Melanocyte of skin (primary cell): ENCODE measurements around the gene C12orf56. TPM values are rescaled to one million over a fixed set of nuclear protein-coding genes. Genes with fewer than 3 reads are reported as not detected.

Experiments
- small RNA-seq, 2 donors: library from RNA; depleted of rRNA; stranded (forward); fragments of <200 nt; gene quantifications; one replicate each; pipeline ENCODE3, GENCODE V24; 2012
- total RNA-seq, 2 donors: library from RNA; depleted of rRNA; stranded (reverse); fragments of >200 nt; gene quantifications; 2 replicates each; pipeline ENCODE4 v1.2.3, GENCODE V29; 2012

The C12orf56 gene, protein sequence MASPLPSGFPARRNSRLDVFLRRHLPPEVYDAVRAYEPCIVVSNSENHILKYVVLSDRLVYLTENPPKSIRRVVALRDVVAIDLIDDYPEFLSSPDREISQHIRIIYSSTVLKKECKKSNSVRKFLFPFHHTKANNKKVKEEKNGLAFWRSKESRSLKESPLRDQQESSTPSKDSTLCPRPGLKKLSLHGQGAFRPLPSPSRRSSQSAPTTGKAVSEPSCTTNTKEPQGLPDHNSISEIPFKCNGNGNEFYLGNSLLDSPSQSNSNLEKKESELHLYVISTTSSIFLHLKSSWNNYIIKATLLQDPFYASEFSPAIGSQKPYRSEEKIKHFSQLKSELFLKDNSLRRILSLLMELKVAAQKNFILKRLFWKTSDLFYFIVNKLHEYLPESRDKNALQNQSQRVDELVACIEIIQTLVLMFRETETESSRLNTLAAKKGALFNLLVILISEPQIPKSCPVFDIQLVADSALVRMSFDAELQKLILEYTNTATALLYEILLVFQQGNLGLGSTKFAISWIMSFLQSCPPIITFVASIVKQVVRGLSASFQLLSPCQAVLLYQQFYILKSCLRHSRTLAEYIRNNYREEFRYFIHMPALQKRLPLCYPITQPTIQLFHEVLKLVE
- total RNA-seq, result not detected

DNA sequence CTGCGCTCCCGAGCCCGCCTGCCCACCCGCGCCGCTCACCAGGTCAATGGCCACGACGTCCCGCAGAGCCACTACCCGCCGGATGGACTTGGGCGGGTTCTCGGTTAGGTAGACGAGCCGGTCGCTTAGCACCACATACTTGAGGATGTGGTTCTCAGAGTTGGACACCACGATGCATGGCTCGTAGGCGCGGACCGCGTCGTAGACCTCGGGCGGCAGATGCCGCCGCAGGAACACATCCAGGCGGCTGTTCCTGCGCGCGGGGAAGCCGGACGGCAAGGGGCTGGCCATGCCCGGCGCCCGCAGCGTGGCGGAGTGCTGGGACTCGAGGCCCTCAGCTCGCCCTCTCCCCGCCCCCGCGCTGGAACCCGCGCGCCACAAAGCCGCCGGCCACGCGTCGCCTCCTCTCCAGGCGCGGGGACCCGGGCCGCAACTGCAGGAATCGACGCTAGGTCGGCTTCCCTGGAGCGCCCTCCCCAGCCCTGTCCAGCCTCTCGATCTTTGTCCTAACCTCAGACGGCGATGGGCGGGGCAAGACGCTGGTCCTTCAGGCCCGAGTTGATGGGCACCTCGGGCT is at the start of gene C12orf56:
Gene C12orf56, minus strand, starts transcription at position 484 of the 577 bp plus-strand sequence. Its CDS starts 193 bp downstream, at position 291.

DNA sequence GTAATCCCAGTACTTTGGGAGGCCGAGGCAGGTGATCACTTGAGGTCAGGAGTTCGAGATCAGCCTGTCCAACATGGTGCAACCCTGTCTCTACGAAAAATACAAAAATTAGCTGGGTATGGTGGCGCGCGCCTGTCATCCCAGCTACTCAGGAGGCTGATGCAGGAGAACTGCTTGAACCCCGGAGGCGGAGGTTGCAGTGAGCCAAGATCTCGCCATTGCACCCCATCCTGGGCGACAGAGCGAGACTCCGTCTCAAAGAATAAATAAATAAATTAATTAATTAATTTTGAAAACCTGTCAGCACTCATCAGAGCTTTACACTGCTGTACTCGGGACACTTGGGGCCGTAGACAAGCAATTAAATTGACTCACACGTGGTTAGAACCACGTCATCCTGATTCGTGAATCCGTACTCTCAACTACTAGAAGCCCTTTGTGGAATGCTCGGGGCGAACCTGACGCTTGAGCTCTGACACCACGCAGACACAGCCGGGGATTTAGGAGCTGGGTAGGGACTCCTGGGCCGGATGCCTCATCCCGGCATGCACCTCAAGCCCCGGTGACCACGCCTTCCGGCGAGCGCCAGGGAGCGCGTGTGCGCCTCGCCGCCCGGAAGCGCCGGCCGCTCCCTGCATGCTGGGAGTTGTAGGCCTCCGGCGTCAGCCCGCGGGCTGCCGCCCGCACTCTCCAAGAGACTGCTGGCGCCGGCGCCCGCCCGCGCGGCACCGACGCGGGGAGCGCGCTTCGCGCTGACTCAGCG is 13.3 kb upstream of the C12orf56 start, which contains the start of gene XPOT:
Gene XPOT, plus strand, starts transcription at position 686 of the 763 bp plus-strand sequence. CDS start 5,644 bp downstream, outside the sequence.

DNA sequence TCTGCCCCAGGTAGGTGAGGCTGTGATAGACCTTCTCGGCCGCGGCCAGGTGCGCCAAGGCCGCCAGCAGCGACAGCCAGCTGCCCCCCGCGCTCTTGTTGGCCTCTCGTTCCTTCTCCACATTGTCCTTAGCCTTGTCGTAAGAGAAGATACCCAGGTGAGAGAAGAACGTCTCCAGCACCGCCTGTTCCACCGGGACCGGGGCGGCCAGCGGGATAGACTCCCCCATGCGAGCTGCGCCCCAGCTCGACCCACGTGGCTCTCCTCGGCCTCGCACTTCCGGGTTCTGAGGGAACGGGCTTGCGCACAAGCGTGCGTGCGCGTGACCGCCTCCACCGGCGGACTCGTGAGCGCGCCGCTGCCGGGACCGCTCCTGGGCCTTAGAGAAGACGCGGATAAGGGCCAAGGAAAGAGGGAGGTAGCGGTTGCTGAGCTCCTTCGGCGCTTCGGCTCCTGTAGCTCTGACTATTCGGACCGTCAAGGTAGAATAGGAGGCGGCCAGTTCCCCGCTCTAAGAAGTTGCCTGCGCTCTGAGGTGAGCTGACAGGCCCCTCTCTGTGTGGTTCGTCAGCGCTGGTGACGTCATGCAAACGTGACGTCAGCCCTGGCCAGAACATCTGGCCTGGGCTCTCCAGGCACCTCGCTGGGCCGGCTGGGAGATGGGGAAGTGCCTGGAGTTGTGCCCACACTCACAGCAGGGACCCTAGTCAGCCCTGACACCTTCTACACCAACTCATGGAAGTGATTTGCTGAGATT is 168.4 kb downstream of the C12orf56 start, which contains the start of gene KICS2:
Gene KICS2, minus strand, starts transcription at position 288 of the 757 bp plus-strand sequence. Its CDS starts 59 bp downstream, at position 229.

Small RNA genes lying within 50 kb of the gene (small RNA-seq; reads per million reads assigned to genes)
- gene RF01210 (0 to 0.04 reads per million in 2 donors), gene RNU5A-7P (0 reads per million in 2 donors)

Other genes starting within 250 kb of the C12orf56 start
- gene KICS2, start 168.5 kb downstream of the C12orf56 start, total RNA-seq, result 1 to 10 TPM; 10.0 TPM
- gene XPOT, start 13.6 kb upstream of the C12orf56 start, total RNA-seq, result 10 to 100 TPM; 38.9 to 55.9 TPM
- gene TBK1, start 61.4 kb upstream of the C12orf56 start, total RNA-seq, result 10 to 100 TPM; 32.3 to 33.6 TPM
- gene RASSF3, start 219.7 kb upstream of the C12orf56 start, total RNA-seq, result 10 to 100 TPM; 64.9 to 65.7 TPM